DOHH2 (cell line): ENCODE results near the gene TUBB.

Experiments used
- H3F3A ChIP-seq: fragments of 200-600 bp; sonication (generic), shearing (Covaris generic); 2 replicates; pipeline ENCODE4 v1.6.0; 2016; ENCODE audit warnings: antibody characterized with exemption, mild to moderate bottlenecking; ENCODE audit not compliant: control insufficient read depth, insufficient read depth
- H3K27ac ChIP-seq: fragments of 200-600 bp; sonication (generic); 2 replicates; pipeline ENCODE4 v1.5.1; 2014; ENCODE audit warnings: low read depth, mild to moderate bottlenecking, low read length, moderate library complexity
- H3K27me3 ChIP-seq: fragments of 200-600 bp; sonication (generic); 2 replicates; pipeline ENCODE4 v1.6.1; 2014; ENCODE audit warnings: mild to moderate bottlenecking, low read length, mixed read lengths; ENCODE audit not compliant: control insufficient read depth
- H3K36me3 ChIP-seq: fragments of 200-600 bp; sonication (generic); 2 replicates; pipeline ENCODE4 v1.6.1; 2014; ENCODE audit warnings: mild to moderate bottlenecking, low read length, moderate library complexity, mixed read lengths; ENCODE audit not compliant: control insufficient read depth
- H3K4me1 ChIP-seq: fragments of 200-600 bp; sonication (generic); 2 replicates; pipeline ENCODE4 v1.6.1; 2014; ENCODE audit warnings: mild to moderate bottlenecking, low read length, mixed read lengths; ENCODE audit not compliant: control insufficient read depth
- H3K4me2 ChIP-seq: fragments of 200-600 bp; sonication (generic); 2 replicates; pipeline ENCODE4 v1.6.0; 2014; ENCODE audit warnings: mild to moderate bottlenecking, low read length, moderate library complexity
- H3K4me3 ChIP-seq: fragments of 200-600 bp; sonication (generic); 2 replicates; pipeline ENCODE4 v1.5.1; 2014; ENCODE audit warnings: mild to moderate bottlenecking, low read length, mixed read lengths
- H3K79me2 ChIP-seq: fragments of 200-600 bp; sonication (generic); 2 replicates; pipeline ENCODE4 v1.6.1; 2014; ENCODE audit warnings: mild to moderate bottlenecking, low read length, mixed read lengths; ENCODE audit not compliant: control insufficient read depth
- H3K9me2 ChIP-seq: fragments of 200-600 bp; sonication (generic); replicated peaks from 2 replicates; pipeline ENCODE4 v1.6.1; 2014; ENCODE audit warnings: mild to moderate bottlenecking, low read length, mixed read lengths; ENCODE audit not compliant: control insufficient read depth
- H3K9me3 ChIP-seq: fragments of 200-600 bp; sonication (generic); 2 replicates; pipeline ENCODE4 v1.6.1; 2014; ENCODE audit warnings: antibody characterized with exemption, low read length, mixed read lengths; ENCODE audit not compliant: control insufficient read depth, insufficient read depth
- H4K20me1 ChIP-seq: fragments of 200-600 bp; sonication (generic); 2 replicates; pipeline ENCODE4 v1.6.0; 2014; ENCODE audit warnings: low read depth, mild to moderate bottlenecking, antibody characterized with exemption, low read length, moderate library complexity; ENCODE audit not compliant: control insufficient read depth, insufficient read depth
- CTCF ChIP-seq: fragments of 200-600 bp; sonication (generic); IDR thresholded peaks from one replicate; pipeline ENCODE4 v1.5.1; 2014; ENCODE audit warnings: antibody characterized with exemption, mild to moderate bottlenecking, low read depth, low read length; ENCODE audit not compliant: poor library complexity, severe bottlenecking
- EZH2phosphoT487 ChIP-seq: fragments of 200-600 bp; sonication (generic); IDR thresholded peaks from 2 replicates; pipeline ENCODE4 v1.6.1; 2017; ENCODE audit warnings: borderline replicate concordance, mild to moderate bottlenecking, antibody characterized with exemption, low read length, moderate library complexity, mixed read lengths

Gene TUBB

GRCh38 chr6:30759575-30760239 lies 39.6 kb downstream of the TUBB start:
- no peak overlapping the region for H3K4me2 ChIP-seq
- no peak overlapping the region for H3K27ac ChIP-seq
- no peaks in the 10 kb centered on the region for H4K20me1 ChIP-seq
- no peaks in the 10 kb centered on the region for H3K9me3 ChIP-seq
- no peaks in the 10 kb centered on the region for H3F3A ChIP-seq
- H3K27me3 ChIP-seq = peaks cover 39% of the 10 kb centered on the region
- H3K9me2 ChIP-seq = no peaks in the 10 kb centered on the region
- no peaks in the 10 kb centered on the region for H3K4me1 ChIP-seq
- no peaks in the 10 kb centered on the region for H3K79me2 ChIP-seq
- H3K4me3 ChIP-seq = no peak overlapping the region
- H3K36me3 ChIP-seq = no peaks in the 10 kb centered on the region
- TF ChIP-seq EZH2phosphoT487 = no peak
- TF ChIP-seq CTCF = no peak

DNA sequence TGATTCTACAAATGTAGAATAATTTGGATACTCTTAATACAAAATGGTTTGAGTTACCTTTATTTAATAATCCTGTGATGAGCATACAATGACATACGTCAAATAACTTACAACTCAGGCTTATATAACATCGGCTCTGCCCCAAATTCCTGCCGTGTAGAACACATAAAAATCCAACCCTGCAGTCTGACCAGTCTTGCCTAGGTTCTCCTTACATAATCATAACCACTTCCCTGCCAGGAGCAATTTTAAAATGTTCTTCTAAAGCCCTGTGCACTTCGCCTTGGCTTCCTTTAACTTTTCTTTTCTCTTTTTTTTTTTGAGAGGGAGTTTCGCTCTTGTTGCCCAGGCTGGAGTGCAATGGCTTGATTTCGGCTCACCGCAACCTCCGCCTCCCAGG lies 40.4 kb downstream of the TUBB start:
- H3K27ac ChIP-seq = no peak overlapping the region
- no peaks in the 10 kb centered on the region for H3K36me3 ChIP-seq
- no peak overlapping the region for H3K4me3 ChIP-seq
- H3K27me3 ChIP-seq = peaks cover 39% of the 10 kb centered on the region
- H3K9me2 ChIP-seq = no peaks in the 10 kb centered on the region
- H3K79me2 ChIP-seq = no peaks in the 10 kb centered on the region
- no peaks in the 10 kb centered on the region for H3K4me1 ChIP-seq
- no peak overlapping the region for H3K4me2 ChIP-seq
- H3K9me3 ChIP-seq = no peaks in the 10 kb centered on the region
- H3F3A ChIP-seq = no peaks in the 10 kb centered on the region
- no peaks in the 10 kb centered on the region for H4K20me1 ChIP-seq
- TF ChIP-seq EZH2phosphoT487 (no peak), CTCF (no peak)

GRCh38 chr6:30761791-30762429 lies 41.8 kb downstream of the TUBB start:
- H3F3A ChIP-seq = no peaks in the 10 kb centered on the region
- no peaks in the 10 kb centered on the region for H3K9me2 ChIP-seq
- H3K79me2 ChIP-seq = no peaks in the 10 kb centered on the region
- no peak for TF ChIP-seq CTCF
- no peak for TF ChIP-seq EZH2phosphoT487
- H3K36me3 ChIP-seq = no peaks in the 10 kb centered on the region
- H3K9me3 ChIP-seq = no peaks in the 10 kb centered on the region
- no peak overlapping the region for H3K4me2 ChIP-seq
- H3K4me3 ChIP-seq = no peak overlapping the region
- H3K4me1 ChIP-seq = no peaks in the 10 kb centered on the region
- H4K20me1 ChIP-seq = no peaks in the 10 kb centered on the region
- H3K27ac ChIP-seq = no peak overlapping the region
- H3K27me3 ChIP-seq = peaks cover 40% of the 10 kb centered on the region
